Measurements from ENCODE around the gene NOG.

Gene NOG

DNA sequence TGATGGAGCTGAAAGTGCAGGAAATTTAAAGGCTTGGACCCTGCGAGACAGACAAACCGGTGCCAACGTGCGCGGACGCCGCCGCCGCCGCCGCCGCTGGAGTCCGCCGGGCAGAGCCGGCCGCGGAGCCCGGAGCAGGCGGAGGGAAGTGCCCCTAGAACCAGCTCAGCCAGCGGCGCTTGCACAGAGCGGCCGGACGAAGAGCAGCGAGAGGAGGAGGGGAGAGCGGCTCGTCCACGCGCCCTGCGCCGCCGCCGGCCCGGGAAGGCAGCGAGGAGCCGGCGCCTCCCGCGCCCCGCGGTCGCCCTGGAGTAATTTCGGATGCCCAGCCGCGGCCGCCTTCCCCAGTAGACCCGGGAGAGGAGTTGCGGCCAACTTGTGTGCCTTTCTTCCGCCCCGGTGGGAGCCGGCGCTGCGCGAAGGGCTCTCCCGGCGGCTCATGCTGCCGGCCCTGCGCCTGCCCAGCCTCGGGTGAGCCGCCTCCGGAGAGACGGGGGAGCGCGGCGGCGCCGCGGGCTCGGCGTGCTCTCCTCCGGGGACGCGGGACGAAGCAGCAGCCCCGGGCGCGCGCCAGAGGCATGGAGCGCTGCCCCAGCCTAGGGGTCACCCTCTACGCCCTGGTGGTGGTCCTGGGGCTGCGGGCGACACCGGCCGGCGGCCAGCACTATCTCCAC lies at the start of gene NOG:
NOG (plus strand) TSS at position 54 of the 674 bp plus-strand sequence; CDS start at position 579, 525 bp downstream.
- peak; percentile 83 to 84 for DNase-seq (ENCODE audit: low read depth in 1 of 2, low spot score in 1 of 2)
- no peak for TF ChIP-seq JUND (IDR thresholded peaks at IDR 0.05; ENCODE audit: low read depth)
- in situ Hi-C loops (cut with HindIII; ENCODE audit: low pct_unique_long_range_greater_than_20kb, low sequenced_read_pairs) = no loop called here

GRCh38 chr17:56545106-56545505 lies 48.4 kb upstream of the NOG start:
- DNase-seq (ENCODE audit: low read depth in 1 of 2, low spot score in 1 of 2) = no peak
- in situ Hi-C loops (cut with HindIII; ENCODE audit: low pct_unique_long_range_greater_than_20kb, low sequenced_read_pairs) = no loop called here
- TF ChIP-seq JUND (IDR thresholded peaks at IDR 0.05; ENCODE audit: low read depth) = no peak

GRCh38 chr17:56545930-56546329 lies 47.6 kb upstream of the NOG start:
- in situ Hi-C loops (cut with HindIII; ENCODE audit: low pct_unique_long_range_greater_than_20kb, low sequenced_read_pairs) = no loop called here
- no peak for DNase-seq (ENCODE audit: low read depth in 1 of 2, low spot score in 1 of 2)
- no peak for TF ChIP-seq JUND (IDR thresholded peaks at IDR 0.05; ENCODE audit: low read depth)

DNA sequence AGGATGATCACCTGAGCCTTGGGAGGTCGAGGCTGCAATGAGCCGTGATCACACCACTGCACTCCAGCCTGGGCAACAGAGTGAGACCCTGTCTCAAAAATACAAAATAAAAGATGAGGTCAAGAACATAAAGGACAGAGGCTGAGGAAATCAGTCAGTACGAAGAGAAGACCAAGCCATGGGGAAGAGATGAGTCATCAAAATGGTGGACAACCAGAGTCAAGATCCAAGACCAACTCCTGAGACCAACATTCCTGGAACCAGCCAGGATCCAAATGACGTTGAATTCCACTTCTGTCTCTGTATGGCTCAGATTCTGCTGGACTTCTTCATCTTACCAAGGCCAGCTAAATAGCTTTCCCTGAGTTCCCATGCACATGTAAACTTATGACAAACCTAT lies 44.8 kb upstream of the NOG start:
- DNase-seq (ENCODE audit: low read depth in 1 of 2, low spot score in 1 of 2) = no peak
- no peak for TF ChIP-seq JUND (IDR thresholded peaks at IDR 0.05; ENCODE audit: low read depth)
- in situ Hi-C loops (cut with HindIII; ENCODE audit: low pct_unique_long_range_greater_than_20kb, low sequenced_read_pairs) = no loop called here

DNA sequence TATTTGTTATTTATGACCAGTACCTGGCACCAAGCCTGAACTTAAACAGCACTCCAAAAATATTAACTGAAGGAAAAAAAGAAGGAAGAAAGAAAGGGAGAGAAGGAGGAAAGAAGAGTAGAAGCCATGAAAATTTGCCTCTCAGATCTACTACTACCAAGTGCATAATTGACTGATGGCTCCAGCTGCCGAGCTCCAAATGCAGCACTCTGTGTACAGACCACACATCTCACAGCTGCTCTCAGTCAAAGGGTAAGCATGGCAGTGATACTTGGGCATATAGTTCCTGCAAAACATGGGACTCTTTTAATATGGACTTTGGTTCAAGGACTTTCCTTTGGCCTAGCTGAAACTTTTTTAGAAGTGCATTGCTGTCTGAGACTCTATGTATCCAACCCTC lies 44.0 kb upstream of the NOG start:
- TF ChIP-seq JUND (IDR thresholded peaks at IDR 0.05; ENCODE audit: low read depth) = no peak
- DNase-seq (ENCODE audit: low read depth in 1 of 2, low spot score in 1 of 2) = no peak
- in situ Hi-C loops (cut with HindIII; ENCODE audit: low pct_unique_long_range_greater_than_20kb, low sequenced_read_pairs) = no loop called here

- in situ Hi-C loops (cut with HindIII; ENCODE audit: low pct_unique_long_range_greater_than_20kb, low sequenced_read_pairs) = no loop called here
- TF ChIP-seq JUND (IDR thresholded peaks at IDR 0.05; ENCODE audit: low read depth) = no peak
- no peak for DNase-seq (ENCODE audit: low read depth in 1 of 2, low spot score in 1 of 2)
These were observed 35.8 kb upstream of the NOG start for GRCh38 chr17:56557682-56558081.

- in situ Hi-C loops (cut with HindIII; ENCODE audit: low pct_unique_long_range_greater_than_20kb, low sequenced_read_pairs) = no loop called here
- TF ChIP-seq JUND (IDR thresholded peaks at IDR 0.05; ENCODE audit: low read depth) = no peak
These were observed 35.4 kb upstream of the NOG start for GRCh38 chr17:56558088-56558487.

DNA sequence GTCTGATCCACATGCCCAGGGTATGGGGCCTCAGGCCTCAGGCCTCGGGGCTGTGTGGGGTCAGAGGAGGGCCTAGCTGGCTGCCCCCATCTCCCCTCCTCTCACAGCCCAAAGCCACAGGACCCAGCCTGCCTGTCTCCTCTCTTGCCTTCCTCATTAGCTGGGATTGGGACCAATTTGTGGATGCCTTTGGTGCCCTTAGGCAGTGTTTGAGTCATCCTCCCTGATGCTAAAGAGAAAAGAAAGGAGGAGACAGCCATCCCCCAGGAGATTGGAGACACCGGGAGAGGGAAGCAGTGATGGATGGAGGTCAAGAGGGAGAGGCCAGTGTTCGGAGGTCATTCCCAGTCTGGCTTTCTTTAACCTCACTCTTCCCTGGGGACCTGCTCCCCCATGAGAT lies 23.3 kb upstream of the NOG start:
- TF ChIP-seq JUND (IDR thresholded peaks at IDR 0.05; ENCODE audit: low read depth) = no peak
- in situ Hi-C loops (cut with HindIII; ENCODE audit: low pct_unique_long_range_greater_than_20kb, low sequenced_read_pairs) = no loop called here
- no peak for DNase-seq (ENCODE audit: low read depth in 1 of 2, low spot score in 1 of 2)

More at GRCh38 chr17:56558088-56558487, 35.4 kb upstream of the NOG start:
- DNase-seq (ENCODE audit: low read depth in 1 of 2, low spot score in 1 of 2) = no peak

GRCh38 chr17:56571456-56571855 lies 22.0 kb upstream of the NOG start:
- no peak for DNase-seq (ENCODE audit: low read depth in 1 of 2, low spot score in 1 of 2)
- no peak for TF ChIP-seq JUND (IDR thresholded peaks at IDR 0.05; ENCODE audit: low read depth)
- in situ Hi-C loops (cut with HindIII; ENCODE audit: low pct_unique_long_range_greater_than_20kb, low sequenced_read_pairs) = no loop called here

DNA sequence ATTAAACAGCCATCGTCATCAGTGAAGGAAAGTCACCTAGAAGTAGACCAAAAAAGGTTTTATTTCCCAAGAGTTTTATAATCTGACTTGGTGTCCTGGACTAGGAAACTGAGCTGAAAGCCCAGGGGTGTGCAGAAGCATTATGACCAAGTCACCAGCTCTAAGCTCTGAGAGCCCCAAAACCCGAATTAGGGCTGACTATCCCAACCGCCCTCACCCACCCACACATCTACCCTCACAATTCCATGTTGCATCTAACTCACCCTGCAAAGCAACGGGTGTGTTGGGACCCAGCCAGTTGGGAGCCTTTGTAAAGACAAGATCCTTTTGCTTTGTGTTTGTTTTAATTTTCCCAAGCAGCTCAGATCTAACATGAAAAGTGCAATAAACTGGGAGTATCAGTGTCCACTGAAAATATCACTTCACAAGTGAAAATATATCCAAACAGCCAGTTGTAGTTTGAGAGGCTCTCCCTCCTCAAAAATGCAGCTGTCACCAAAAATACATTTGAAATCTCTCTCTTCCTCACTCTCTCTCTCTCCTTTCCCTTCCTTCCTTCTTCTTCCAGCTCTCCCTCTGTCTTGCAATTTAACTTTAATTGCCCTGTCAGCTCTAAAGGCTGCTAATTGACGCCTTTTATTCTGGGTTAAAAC lies 16.2 kb upstream of the NOG start:
- in situ Hi-C loops (cut with HindIII; ENCODE audit: low pct_unique_long_range_greater_than_20kb, low sequenced_read_pairs) = no loop called here
- DNase-seq (ENCODE audit: low read depth in 1 of 2, low spot score in 1 of 2) = no peak
- no peak for TF ChIP-seq JUND (IDR thresholded peaks at IDR 0.05; ENCODE audit: low read depth)

DNA sequence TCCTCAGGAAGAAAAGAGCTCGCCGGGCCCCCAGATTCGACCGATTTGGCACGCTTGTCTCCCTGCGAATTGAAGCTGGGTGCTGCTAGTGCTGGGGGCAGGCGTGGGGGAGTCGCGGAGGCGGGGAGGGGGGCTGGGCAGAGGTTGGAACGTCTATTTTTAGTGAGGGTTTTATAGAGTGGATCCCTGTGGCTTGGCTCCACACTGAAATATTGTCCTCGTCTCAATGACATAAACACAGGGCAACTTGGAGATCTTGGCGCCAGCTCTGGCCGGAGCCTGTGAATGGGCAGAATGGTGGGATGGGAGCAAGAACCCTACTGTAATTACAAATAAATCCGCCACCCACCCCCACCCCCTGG lies 15.7 kb upstream of the NOG start:
- in situ Hi-C loops (cut with HindIII; ENCODE audit: low pct_unique_long_range_greater_than_20kb, low sequenced_read_pairs) = no loop called here
- DNase-seq (ENCODE audit: low read depth in 1 of 2, low spot score in 1 of 2) = no peak
- no peak for TF ChIP-seq JUND (IDR thresholded peaks at IDR 0.05; ENCODE audit: low read depth)

- TF ChIP-seq JUND (IDR thresholded peaks at IDR 0.05; ENCODE audit: low read depth) = no peak
- no peak for DNase-seq (ENCODE audit: low read depth in 1 of 2, low spot score in 1 of 2)
- in situ Hi-C loops (cut with HindIII; ENCODE audit: low pct_unique_long_range_greater_than_20kb, low sequenced_read_pairs) = no loop called here
These were observed 11.6 kb upstream of the NOG start for GRCh38 chr17:56581635-56582627.

DNA sequence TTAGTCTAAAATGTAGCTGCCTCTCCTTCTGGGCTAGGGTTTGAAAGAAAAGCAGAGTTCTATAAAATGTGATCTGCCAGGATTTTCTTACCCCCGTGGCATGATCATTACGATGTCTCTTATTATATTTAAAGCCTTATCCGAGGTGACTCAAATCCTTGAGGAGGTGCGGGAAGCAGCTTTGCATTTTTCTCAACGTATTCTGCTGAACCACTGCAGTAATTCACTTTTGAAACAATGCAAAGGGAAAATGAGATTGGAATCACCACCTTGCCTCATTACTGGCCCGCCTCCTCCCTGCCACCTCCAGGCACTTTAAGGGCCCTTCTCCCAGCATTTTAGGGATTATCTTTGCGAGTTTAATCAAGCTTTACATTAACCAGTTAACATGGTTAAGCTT lies 9.7 kb upstream of the NOG start:
- TF ChIP-seq JUND (IDR thresholded peaks at IDR 0.05; ENCODE audit: low read depth) = no peak
- DNase-seq (ENCODE audit: low read depth in 1 of 2, low spot score in 1 of 2) = no peak
- in situ Hi-C loops (cut with HindIII; ENCODE audit: low pct_unique_long_range_greater_than_20kb, low sequenced_read_pairs) = no loop called here
